Neuronal stem cell (in vitro differentiated cells): ENCODE data around the gene GGT6.
"Not testable (repeated sequence)": the region's sequence is repeated elsewhere in the genome, so short reads cannot be mapped to it uniquely, and the experiment has no call there.

Experiments used
- DNase-seq: peaks from one replicate; pipeline ENCODE4 v3.0.0-alpha.2; 2013; ENCODE audit warnings: low spot score
- H2AFZ ChIP-seq: one replicate; pipeline ENCODE4 v1.6.1; 2013; ENCODE audit warnings: mild to moderate bottlenecking, low read length, inconsistent platforms
- H2AK5ac ChIP-seq: 2 replicates; pipeline ENCODE4 v1.6.1; 2013; ENCODE audit warnings: low read depth, mild to moderate bottlenecking, inconsistent platforms, low read length, moderate library complexity, mixed read lengths
- H2BK120ac ChIP-seq: 2 replicates; pipeline ENCODE4 v1.6.1; 2013; ENCODE audit warnings: low read depth, mild to moderate bottlenecking, inconsistent platforms, low read length, moderate library complexity, mixed read lengths
- H2BK12ac ChIP-seq: one replicate; pipeline ENCODE4 v1.6.1; 2013; ENCODE audit warnings: low read length, inconsistent platforms
- H2BK15ac ChIP-seq: 2 replicates; pipeline ENCODE4 v1.6.1; 2013; ENCODE audit warnings: mild to moderate bottlenecking, low read length, inconsistent platforms, mixed read lengths
- H2BK5ac ChIP-seq: one replicate; pipeline ENCODE4 v1.6.1; 2013; ENCODE audit warnings: inconsistent platforms, mild to moderate bottlenecking, low read length, moderate library complexity
- H3K14ac ChIP-seq: one replicate; pipeline ENCODE4 v1.6.1; 2013; ENCODE audit warnings: low read length, inconsistent platforms
- H3K18ac ChIP-seq: 2 replicates; pipeline ENCODE4 v1.6.1; 2013; ENCODE audit warnings: low read length, inconsistent platforms
- H3K23ac ChIP-seq: 2 replicates; pipeline ENCODE4 v1.6.1; 2013; ENCODE audit warnings: low read depth, mild to moderate bottlenecking, mixed read lengths, low read length, inconsistent platforms; ENCODE audit not compliant: poor library complexity
- H3K27ac ChIP-seq: replicated peaks from 3 replicates; pipeline ENCODE4 v1.5.1; 2013; ENCODE audit warnings: low read length, inconsistent platforms
- H3K27me3 ChIP-seq, 3 experiments: 2 replicates each; pipeline ENCODE4 v1.6.1; 2013; ENCODE audit warnings: low read length in 3 of 3, mild to moderate bottlenecking in 2 of 3, inconsistent platforms in 1 of 3, low read depth in 1 of 3, mixed read lengths in 1 of 3, moderate library complexity in 1 of 3; ENCODE audit not compliant: control insufficient read depth in 3 of 3, insufficient read depth in 3 of 3
- H3K36me3 ChIP-seq, 2 donors: replicated peaks in 1 of 2; 2 replicates each; pipeline ENCODE4 v1.6.1; 2013; ENCODE audit warnings: low read length in 2 of 2; ENCODE audit not compliant: control insufficient read depth in 2 of 2, insufficient read depth in 2 of 2
- H3K4ac ChIP-seq: 2 replicates; pipeline ENCODE4 v1.6.1; 2013; ENCODE audit warnings: inconsistent platforms, mild to moderate bottlenecking, low read length, moderate library complexity
- H3K4me1 ChIP-seq, 2 donors: 1 replicate in 1 of 2; 2 replicates in 1 of 2; pipeline ENCODE4 v1.6.1; 2013; ENCODE audit warnings: low read length in 2 of 2, low read depth in 1 of 2; ENCODE audit not compliant: control insufficient read depth in 2 of 2, insufficient read depth in 1 of 2
- H3K4me2 ChIP-seq: one replicate; pipeline ENCODE4 v1.6.1; 2013; ENCODE audit warnings: mild to moderate bottlenecking, low read length, inconsistent platforms; ENCODE audit not compliant: insufficient read depth, poor library complexity, severe bottlenecking
- H3K4me3 ChIP-seq, 2 donors: 2 replicates each; pipeline ENCODE4 v1.5.1; 2013; ENCODE audit warnings: low read length in 2 of 2, mild to moderate bottlenecking in 2 of 2, inconsistent platforms in 1 of 2, moderate library complexity in 1 of 2
- H3K79me1 ChIP-seq: one replicate; pipeline ENCODE4 v1.6.1; 2013; ENCODE audit warnings: low read depth, mild to moderate bottlenecking, inconsistent platforms, low read length, moderate library complexity
- H3K9ac ChIP-seq: one replicate; pipeline ENCODE4 v1.6.1; 2013; ENCODE audit warnings: mild to moderate bottlenecking, low read depth, low read length, inconsistent platforms; ENCODE audit not compliant: poor library complexity
- H3K9me3 ChIP-seq, 2 donors: replicated peaks in 1 of 2; 2 replicates each; pipeline versions ENCODE3 to v1.6.1; 2013; ENCODE audit warnings: low read length in 2 of 2, mild to moderate bottlenecking in 2 of 2, inconsistent platforms in 1 of 2, low read depth in 1 of 2, mixed read lengths in 1 of 2, moderate library complexity in 1 of 2; ENCODE audit not compliant: control insufficient read depth in 2 of 2, insufficient read depth in 1 of 2
- H4K8ac ChIP-seq: one replicate; pipeline ENCODE4 v1.6.1; 2013; ENCODE audit warnings: low read depth, mild to moderate bottlenecking, inconsistent platforms, low read length, moderate library complexity
- H4K91ac ChIP-seq: one replicate; pipeline ENCODE4 v1.6.1; 2013; ENCODE audit warnings: low read length, low read depth, mild to moderate bottlenecking, inconsistent platforms; ENCODE audit not compliant: poor library complexity
- WGBS, 2 donors: extraction: QIAGEN DNeasy Blood & Tissue Kit; methylation state at CpG; one replicate each; pipeline ENCODE4 v1.1.7; 2013; ENCODE audit warnings: missing lambda C conversion rate in 2 of 2, mixed read lengths in 1 of 2; ENCODE audit not compliant: insufficient read length in 2 of 2, insufficient replicate concordance in 1 of 2; ENCODE audit errors: extremely low coverage in 2 of 2; 5-methylcytosine and 5-hydroxymethylcytosine counted together

The GGT6 gene

DNA sequence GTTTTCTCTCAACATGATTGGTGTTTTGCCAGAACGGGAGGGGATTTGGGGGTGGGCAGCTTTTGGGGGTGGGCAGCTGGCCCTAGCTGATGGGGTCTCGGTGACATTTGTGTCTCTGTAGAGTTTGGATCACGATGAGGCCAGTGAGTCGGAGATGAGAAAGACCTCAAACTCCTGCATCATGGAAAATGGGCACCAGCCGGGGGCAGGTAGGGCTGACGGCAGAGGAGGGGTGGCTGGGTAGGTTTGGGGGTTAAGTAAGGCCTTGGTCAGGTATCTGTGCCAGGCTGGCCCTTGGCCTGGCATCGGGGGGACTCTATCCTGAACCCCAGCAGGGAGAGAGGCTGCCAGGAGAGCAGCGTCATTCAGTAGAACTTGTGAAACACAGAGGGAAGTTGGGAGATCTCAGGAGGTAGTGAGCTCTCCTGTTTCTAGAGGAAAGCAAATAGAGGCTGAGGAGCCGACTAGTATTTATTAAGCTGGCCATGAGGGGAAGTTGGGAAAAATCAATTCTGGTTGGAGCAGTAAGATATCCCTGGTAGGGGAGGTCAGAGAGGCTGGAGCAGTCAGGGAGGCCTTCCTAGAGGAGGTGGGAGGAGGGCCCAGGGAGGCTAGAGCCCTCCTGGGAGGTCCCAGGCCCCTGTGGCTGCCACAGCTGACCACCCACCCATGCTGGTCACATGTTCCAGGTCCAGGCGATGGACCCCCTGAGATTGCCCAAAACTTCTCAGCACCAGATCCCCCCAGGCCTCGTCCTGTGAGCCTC lies 32.0 kb upstream of the GGT6 start:
- DNase-seq, result no peak
- H3K9me3 ChIP-seq, result peaks cover 0 to 2% of the 10 kb centered on the region in 2 donors
- H3K36me3 ChIP-seq, result no peaks in the 10 kb centered on the region
- H3K4ac ChIP-seq, result no peak overlapping the region
- H4K8ac ChIP-seq, result peak overlapping the region; percentile 43
- peaks cover 0 to 80% (median 0%) of the 10 kb centered on the region in 3 experiments for H3K27me3 ChIP-seq
- H3K4me2 ChIP-seq, result no peak overlapping the region
- no peak overlapping the region for H4K91ac ChIP-seq
- peak overlapping the region; percentile 73 for H2BK12ac ChIP-seq
- H3K14ac ChIP-seq, result no peak overlapping the region
- peak overlapping the region; percentile 48 for H3K18ac ChIP-seq
- peaks cover 0 to 6% of the 10 kb centered on the region in 2 donors for H3K4me1 ChIP-seq
- no peak overlapping the region for H3K27ac ChIP-seq
- H3K4me3 ChIP-seq, result no peak overlapping the region
- no peak overlapping the region for H2BK15ac ChIP-seq
- no peak overlapping the region for H2BK120ac ChIP-seq
- H3K79me1 ChIP-seq, result no peaks in the 10 kb centered on the region
- no peak overlapping the region for H3K9ac ChIP-seq
- peak overlapping the region; percentile 19 for H2BK5ac ChIP-seq
- H2AK5ac ChIP-seq, result peak overlapping the region; percentile 47
- no CpG with 5 or more reads among the region's 11 CpGs for WGBS, 2 donors
- no peak overlapping the region for H2AFZ ChIP-seq
- no peak overlapping the region for H3K23ac ChIP-seq

DNA sequence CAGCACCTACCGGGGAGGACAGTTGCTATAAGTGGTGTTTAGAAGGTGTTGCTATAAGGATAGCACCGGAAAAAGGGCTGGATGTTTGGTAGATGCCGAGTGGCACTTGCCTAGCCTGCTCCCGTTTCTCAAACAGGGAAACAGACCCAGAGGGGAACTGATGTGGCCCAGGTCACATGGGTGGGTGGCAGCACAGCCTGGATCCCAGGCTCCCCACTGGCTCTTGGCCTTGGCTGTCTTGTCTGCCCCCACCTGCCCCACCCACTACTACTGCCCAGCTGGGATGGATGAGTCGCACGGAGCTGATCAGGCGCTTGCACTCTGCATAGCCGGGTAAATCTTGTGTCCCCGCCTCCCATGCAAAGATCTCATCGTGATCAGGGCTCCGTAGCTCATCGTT lies 31.2 kb upstream of the GGT6 start:
- H3K9me3 ChIP-seq, result peaks cover 0 to 2% of the 10 kb centered on the region in 2 donors
- H3K4ac ChIP-seq, result no peak overlapping the region
- no CpG with 5 or more reads among the region's 12 CpGs for WGBS, 2 donors
- no peak for DNase-seq
- no peak overlapping the region for H4K91ac ChIP-seq
- no peak overlapping the region for H2BK15ac ChIP-seq
- peaks cover 0 to 81% (median 0%) of the 10 kb centered on the region in 3 experiments for H3K27me3 ChIP-seq
- H2BK12ac ChIP-seq, result peak overlapping the region; percentile 84
- H3K4me2 ChIP-seq, result peak overlapping the region; percentile 2
- peak overlapping the region; percentile 47 for H2AK5ac ChIP-seq
- peak overlapping the region; percentile 80 for H3K23ac ChIP-seq
- peak overlapping the region; percentile 35 for H3K18ac ChIP-seq
- H3K36me3 ChIP-seq, result no peaks in the 10 kb centered on the region
- peaks cover 0 to 6% of the 10 kb centered on the region in 2 donors for H3K4me1 ChIP-seq
- H3K9ac ChIP-seq, result no peak overlapping the region
- H3K27ac ChIP-seq, result no peak overlapping the region
- H3K14ac ChIP-seq, result peak overlapping the region; percentile 21
- H2BK5ac ChIP-seq, result no peak overlapping the region
- no peak overlapping the region for H4K8ac ChIP-seq
- H3K4me3 ChIP-seq, result no peak overlapping the region
- H2AFZ ChIP-seq, result no peak overlapping the region
- no peaks in the 10 kb centered on the region for H3K79me1 ChIP-seq
- H2BK120ac ChIP-seq, result no peak overlapping the region

DNA sequence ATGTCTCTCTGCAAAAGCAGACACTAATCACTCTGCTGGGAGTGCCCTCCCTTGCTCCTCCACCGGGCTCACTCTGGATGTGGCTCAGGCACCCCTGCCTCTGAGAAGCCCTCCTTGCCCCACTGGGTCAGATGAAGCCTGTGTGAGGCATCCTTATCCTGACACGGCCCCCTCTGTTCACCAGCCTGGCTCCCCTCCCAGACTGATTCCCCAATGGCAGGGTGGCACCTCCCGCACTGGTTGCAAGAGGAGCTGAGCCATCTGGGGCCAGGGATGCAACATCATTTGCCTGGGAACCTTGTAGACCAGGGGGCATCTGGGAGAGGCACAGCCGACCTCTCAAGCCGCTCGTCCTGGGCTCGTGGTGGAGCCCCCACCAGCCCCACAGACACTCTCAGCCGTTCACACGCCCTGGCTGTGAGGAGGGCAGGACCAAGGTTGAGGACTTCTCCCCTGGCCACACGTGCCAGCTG lies 30.6 kb upstream of the GGT6 start:
- Histone ChIP-seq H3K4ac (peak overlapping the region; percentile 23), H3K9me3 (peaks cover 0 to 2% of the 10 kb centered on the region in 2 donors), H3K27me3 (peaks cover 0 to 82% (median 0%) of the 10 kb centered on the region in 3 experiments), H3K27ac (no peak overlapping the region), H4K91ac (no peak overlapping the region), H2BK15ac (no peak overlapping the region), H2AFZ (no peak overlapping the region), H3K23ac (peak overlapping the region; percentile 10), H3K36me3 (no peaks in the 10 kb centered on the region), H3K4me3 (no peak overlapping the region), H3K14ac (no peak overlapping the region), H3K4me2 (no peak overlapping the region), H3K79me1 (no peaks in the 10 kb centered on the region), H3K9ac (no peak overlapping the region), H2BK120ac (no peak overlapping the region), H2BK12ac (peak overlapping the region; percentile 46), H4K8ac (no peak overlapping the region), H2BK5ac (no peak overlapping the region), H3K18ac (peak overlapping the region; percentile 35), H3K4me1 (peaks cover 0 to 6% of the 10 kb centered on the region in 2 donors), H2AK5ac (peak overlapping the region; percentile 86)
- DNase-seq, result no peak
- WGBS, 2 donors, result no CpG with 5 or more reads among the region's 10 CpGs

DNA sequence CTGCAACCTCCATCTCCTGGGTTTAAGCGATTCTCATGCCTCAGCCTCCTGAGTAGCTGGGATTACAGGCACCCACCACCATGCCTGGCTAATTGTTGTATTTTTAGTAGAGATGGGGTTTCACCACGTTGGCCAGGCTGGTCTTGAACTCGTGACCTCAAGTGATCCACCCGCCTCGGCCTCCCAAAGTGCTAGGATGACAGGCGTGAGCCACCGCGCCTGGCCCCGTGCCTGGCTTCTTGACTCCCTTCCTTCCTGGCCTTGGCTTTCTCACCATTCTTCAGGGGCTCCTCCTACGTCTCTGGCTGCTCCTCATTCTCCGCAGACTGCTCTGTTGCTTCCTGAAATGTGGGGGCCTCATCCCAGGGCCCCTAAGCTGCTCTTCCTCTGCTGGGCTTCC lies 29.7 kb upstream of the GGT6 start:
- H2AFZ ChIP-seq, H3K27ac ChIP-seq, H3K4me2 ChIP-seq, H3K14ac ChIP-seq, H3K79me1 ChIP-seq, H2BK15ac ChIP-seq, H3K18ac ChIP-seq, H2BK12ac ChIP-seq, H2AK5ac ChIP-seq, H3K4ac ChIP-seq, H3K4me3 ChIP-seq, H4K8ac ChIP-seq, H3K23ac ChIP-seq, H3K4me1 ChIP-seq, H2BK120ac ChIP-seq, H3K9me3 ChIP-seq, H3K9ac ChIP-seq, H3K36me3 ChIP-seq, DNase-seq, H4K91ac ChIP-seq, H2BK5ac ChIP-seq: not testable (repeated sequence)
- no CpG with 5 or more reads among the region's 11 CpGs for WGBS, 2 donors
- peaks cover 1 to 88% (median 6%) of the 10 kb centered on the region in 3 experiments for H3K27me3 ChIP-seq
